Ovary (tissue), 9 donors: ENCODE measurements around the gene ZNF440. TPM values are rescaled to one million over a fixed set of nuclear protein-coding genes. Genes with fewer than 3 reads are reported as not detected.
"Not testable (repeated sequence)": the region's sequence is repeated elsewhere in the genome, so short reads cannot be mapped to it uniquely, and the experiment has no call there.

Experiments
- DNase-seq, 5 donors: peaks; one replicate each; pipeline ENCODE4 v3.0.0-alpha.2; 2019 to 2020
- H3K27ac ChIP-seq, 2 donors: fragments of 200-600 bp; one replicate each; pipeline versions ENCODE4 v1.5.1 to v1.8.0; 2019 to 2022
- H3K27me3 ChIP-seq: fragments of 200-600 bp; one replicate; pipeline ENCODE4 v1.8.0; 2022
- H3K36me3 ChIP-seq: fragments of 200-600 bp; sonication (generic); one replicate; pipeline ENCODE4 v1.5.1; 2019
- H3K4me1 ChIP-seq: one replicate; pipeline ENCODE4 v1.8.1; 2013; ENCODE audit warnings: mild to moderate bottlenecking, moderate library complexity; ENCODE audit not compliant: insufficient read depth
- H3K4me3 ChIP-seq: fragments of 200-600 bp; sonication (generic); one replicate; pipeline ENCODE4 v1.5.1; 2017
- H3K9me3 ChIP-seq, 2 donors: fragments of 200-600 bp in 1 of 2; sonication (generic) in 1 of 2; one replicate each; pipeline versions ENCODE4 v1.5.1 to v1.8.1; 2013 to 2019; ENCODE audit warnings: mild to moderate bottlenecking in 1 of 2, moderate library complexity in 1 of 2
- CTCF ChIP-seq, 3 donors: fragments of 450-650 bp in 2 of 3; fragments of 200-600 bp in 1 of 3; IDR thresholded peaks; one replicate each; pipeline versions ENCODE4 v1.5.1 to v1.8.0; 2016 to 2022; ENCODE audit warnings: antibody characterized with exemption in 3 of 3, mild to moderate bottlenecking in 1 of 3
- EP300 ChIP-seq: sonication (generic); formaldehyde crosslinking; IDR thresholded peaks from one replicate; pipeline ENCODE4 v1.6.1; 2017; ENCODE audit warnings: antibody characterized with exemption
- POLR2A ChIP-seq: fragments of 450-650 bp; IDR thresholded peaks from one replicate; pipeline ENCODE4 v1.6.1; 2017; ENCODE audit warnings: antibody characterized with exemption, mild to moderate bottlenecking, moderate library complexity
- WGBS, 3 donors: extraction: QIAGEN DNeasy Blood & Tissue Kit in 1 of 3; methylation state at CpG; one replicate each; pipeline versions ENCODE4 v1.1.5 to v1.1.7; 2013 to 2017; 5-methylcytosine and 5-hydroxymethylcytosine counted together
- intact Hi-C, 4 donors: fragments of 100-400 bp; cut with DNase I; formaldehyde crosslinking; loops; one replicate each; pipeline versions ENCODE4 v1.11.0 to v1.15.1; 2022 to 2023
- polyA plus RNA-seq, 2 donors: library from polyadenylated mRNA; stranded (reverse); fragments of 200-250 nt in 1 of 2; fragments of 350-450 nt in 1 of 2; fragmentation: Illumina TruSeq in 1 of 2; extraction: RNeasy Lipid Tissue Mini Kit (QIAGEN cat#74804) in 1 of 2; gene quantifications; one replicate each; pipeline ENCODE4 v1.2.3, GENCODE V29; 2013 to 2014
- total RNA-seq, 7 donors: library from RNA; depleted of rRNA in 2 of 7; stranded (reverse); fragments of >200 nt in 2 of 7; fragmentation: NEBNext Ultra II Directional in 3 of 7; extraction: Animal tissue kit (Norgen Biotek cat#: 25700) in 3 of 7; gene quantifications; one replicate each; pipeline versions ENCODE4 v1.1.0 to v1.2.4, GENCODE V29; 2016 to 2023
- donor health status: DM: no; HTN: no; CAD: no; lungs with moderate emphysema.
- donor health status: DM: no; HTN: no; CAD: no.
- donor health status: Bipolar disorder and iron deficiency.
- donor health status: DM: yes; HTN: yes; CAD: no.
- donor health status: DM: no; HTN: no; CAD: no.
- donor health status: DM: yes; HTN: yes; CAD: no.

ZNF440 gene
- total and polyA plus RNA-seq, 9 donors = 3.0 to 21.6 (median 11.7) TPM

GRCh38 chr19:11872624-11873023, 58.6 kb downstream of the ZNF440 start:
- Histone ChIP-seq H3K4me1 (no peaks in the 10 kb centered on the region), H3K9me3 (peaks cover 3 to 21% of the 10 kb centered on the region in 2 donors), H3K27me3 (no peaks in the 10 kb centered on the region), H3K36me3 (no peaks in the 10 kb centered on the region), H3K4me3 (no peak overlapping the region), H3K27ac (no peak overlapping the region)
- DNase-seq = no peak
- intact Hi-C loops = no loop called here
- WGBS, 3 donors = 94 to 98% (median 96%) methylated on average over 9 of the region's 9 CpGs
- no peak for TF ChIP-seq POLR2A
- no peak for TF ChIP-seq EP300
- no peak for TF ChIP-seq CTCF (IDR thresholded peaks at IDR 0.05)

GRCh38 chr19:11873762-11874161, 59.7 kb downstream of the ZNF440 start:
- no peak overlapping the region for H3K4me3 ChIP-seq
- intact Hi-C loops = no loop called here
- no peak for DNase-seq
- H3K9me3 ChIP-seq = peaks cover 2 to 10% of the 10 kb centered on the region in 2 donors
- H3K27me3 ChIP-seq = no peaks in the 10 kb centered on the region
- H3K27ac ChIP-seq = no peak overlapping the region
- no peaks in the 10 kb centered on the region for H3K36me3 ChIP-seq
- TF ChIP-seq EP300 (no peak), POLR2A (no peak)
- WGBS, 3 donors = 71 to 94% (median 92%) methylated on average over 1 of the region's 1 CpG
- H3K4me1 ChIP-seq = no peaks in the 10 kb centered on the region

DNA sequence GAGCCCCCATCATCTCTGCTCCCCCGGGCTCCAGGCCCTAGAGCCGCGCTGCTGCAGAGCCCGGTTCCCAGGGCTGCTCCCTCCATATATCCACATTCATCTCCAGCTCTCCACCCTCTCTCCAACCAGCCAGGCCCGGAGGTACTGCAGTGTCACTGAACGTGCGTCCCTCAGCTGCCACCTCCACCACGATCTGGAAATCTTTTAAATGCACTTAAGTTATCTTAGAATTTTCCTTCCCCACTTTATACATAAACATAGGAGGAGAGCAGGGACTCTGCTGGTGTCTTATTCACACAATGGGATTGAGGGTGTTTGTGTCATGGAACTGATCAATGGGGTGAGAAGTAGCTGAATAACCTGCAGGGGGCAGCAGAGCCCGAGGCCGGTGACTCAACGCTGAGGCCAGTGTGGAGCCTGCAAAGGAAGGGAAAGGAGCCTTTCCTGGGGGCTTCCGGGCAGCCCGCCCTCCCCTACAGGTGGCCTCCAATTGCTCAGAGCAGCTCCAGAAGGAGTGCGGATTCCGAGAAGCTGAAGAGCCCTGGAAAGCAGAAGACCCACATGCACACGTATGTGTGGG, 65.7 kb downstream of the ZNF440 start:
- peak in 1 of 3 donors; percentile 20 for TF ChIP-seq CTCF (IDR thresholded peaks at IDR 0.05)
- peak; percentile 16 to 52 (median 49) for DNase-seq
- intact Hi-C loops = loop anchor here in 2 of 4 donors (5.0 kb wide), 2 partner anchors 108 to 263 kb away; partner anchors contain the start of gene ZNF20 (in 1 of the 2)
- WGBS, 3 donors = 66 to 75% (median 73%) methylated on average over 16 of the region's 16 CpGs
- not testable (repeated sequence) for H3K4me3 ChIP-seq, H3K9me3 ChIP-seq, H3K27ac ChIP-seq, H3K4me1 ChIP-seq, H3K36me3 ChIP-seq, H3K27me3 ChIP-seq

DNA sequence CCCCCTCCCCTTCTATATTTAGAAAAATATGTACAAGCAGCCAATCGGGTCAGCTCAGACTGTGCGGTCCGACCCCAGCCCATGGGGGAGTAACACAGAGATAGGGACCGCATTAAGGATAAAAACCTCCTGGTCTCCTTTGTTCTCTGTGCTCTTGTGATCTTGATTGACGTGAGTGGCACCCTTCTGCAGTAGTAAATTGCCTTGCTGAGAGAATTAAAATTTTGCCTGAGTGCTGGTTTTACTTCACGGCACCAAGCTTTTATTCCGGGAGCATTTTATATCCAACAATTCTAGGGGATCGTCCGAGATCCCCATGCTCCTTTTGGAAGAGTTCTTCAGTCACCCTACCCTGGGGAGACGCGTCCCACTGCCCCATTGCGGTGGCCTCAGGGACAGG, 66.5 kb downstream of the ZNF440 start:
- intact Hi-C loops = loop anchor here in 2 of 4 donors (5.0 kb wide), 2 partner anchors 107 to 262 kb away; partner anchors contain the start of gene ZNF20 (in 1 of the 2)
- no peaks in the 10 kb centered on the region for H3K9me3 ChIP-seq
- TF ChIP-seq CTCF (IDR thresholded peaks at IDR 0.05) = no peak
- H3K36me3 ChIP-seq = no peaks in the 10 kb centered on the region
- H3K4me1 ChIP-seq = no peaks in the 10 kb centered on the region
- no peaks in the 10 kb centered on the region for H3K27me3 ChIP-seq
- DNase-seq = no peak
- WGBS, 3 donors = 78 to 88% (median 81%) methylated on average over 12 of the region's 12 CpGs
- no peak overlapping the region for H3K4me3 ChIP-seq
- no peak overlapping the region for H3K27ac ChIP-seq

- H3K4me3 ChIP-seq = no peak overlapping the region
- no peaks in the 10 kb centered on the region for H3K27me3 ChIP-seq
- WGBS, 3 donors = 9 to 14% (median 11%) methylated on average over 10 of the region's 10 CpGs
- H3K9me3 ChIP-seq = no peaks in the 10 kb centered on the region
- intact Hi-C loops = loop anchor here in 2 of 4 donors (5.0 kb wide), 2 partner anchors 106 to 261 kb away; partner anchors contain the start of gene ZNF20 (in 1 of the 2)
- DNase-seq = peak; percentile 56 to 76 (median 63)
- H3K4me1 ChIP-seq = no peaks in the 10 kb centered on the region
- no peak overlapping the region for H3K27ac ChIP-seq
- TF ChIP-seq EP300 (no peak), POLR2A (no peak), CTCF (IDR thresholded peaks at IDR 0.05) (peak; percentile 70 to 79 (median 76))
- no peaks in the 10 kb centered on the region for H3K36me3 ChIP-seq
These were observed 67.2 kb downstream of the ZNF440 start for GRCh38 chr19:11881151-11881800.
